Suprapubic skin (tissue), 4 donors: Measurements from ENCODE around the gene TEX47.

ENCODE experiments used
- EP300 ChIP-seq: sonication (generic); formaldehyde crosslinking; IDR thresholded peaks from one replicate; pipeline ENCODE4 v1.6.1; 2017; ENCODE audit warnings: antibody characterized with exemption
- POLR2AphosphoS5 ChIP-seq, 3 donors: sonication (generic); formaldehyde crosslinking; IDR thresholded peaks; one replicate each; pipeline ENCODE4 v1.6.1; 2017; ENCODE audit warnings: antibody characterized with exemption in 3 of 3
- TF ChIP-seq, protein P1 (sequence below), 2 donors: fragments of 200-600 bp in 1 of 2; fragments of 450-650 bp in 1 of 2; sonication (generic) in 1 of 2; IDR thresholded peaks; one replicate each; pipeline ENCODE4 v1.5.1; 2016 to 2019; ENCODE audit warnings: antibody characterized with exemption in 2 of 2, mild to moderate bottlenecking in 1 of 2, moderate library complexity in 1 of 2

DNA sequence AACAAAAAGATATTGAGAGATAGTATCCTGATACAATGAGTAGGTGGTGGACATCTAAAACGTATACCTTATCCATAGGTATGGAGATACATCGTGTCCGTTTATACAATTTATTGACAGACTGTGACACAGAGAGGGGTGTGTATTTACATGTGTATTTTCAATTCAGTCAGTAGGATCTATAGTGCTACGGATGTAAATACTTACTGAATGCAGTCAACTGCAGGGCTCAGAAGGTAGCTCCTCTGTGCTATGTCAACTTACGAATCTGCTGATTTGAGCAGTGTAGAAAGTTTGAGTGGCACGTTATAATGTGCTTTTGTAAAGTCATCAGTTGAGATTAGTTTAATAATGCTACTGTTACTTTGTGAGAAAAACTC, 35.4 kb downstream of the TEX47 start:
- TF ChIP-seq POLR2AphosphoS5 (IDR thresholded peaks at IDR 0.05) (no peak), EP300 (no peak)
- TF ChIP-seq, protein P1, sequence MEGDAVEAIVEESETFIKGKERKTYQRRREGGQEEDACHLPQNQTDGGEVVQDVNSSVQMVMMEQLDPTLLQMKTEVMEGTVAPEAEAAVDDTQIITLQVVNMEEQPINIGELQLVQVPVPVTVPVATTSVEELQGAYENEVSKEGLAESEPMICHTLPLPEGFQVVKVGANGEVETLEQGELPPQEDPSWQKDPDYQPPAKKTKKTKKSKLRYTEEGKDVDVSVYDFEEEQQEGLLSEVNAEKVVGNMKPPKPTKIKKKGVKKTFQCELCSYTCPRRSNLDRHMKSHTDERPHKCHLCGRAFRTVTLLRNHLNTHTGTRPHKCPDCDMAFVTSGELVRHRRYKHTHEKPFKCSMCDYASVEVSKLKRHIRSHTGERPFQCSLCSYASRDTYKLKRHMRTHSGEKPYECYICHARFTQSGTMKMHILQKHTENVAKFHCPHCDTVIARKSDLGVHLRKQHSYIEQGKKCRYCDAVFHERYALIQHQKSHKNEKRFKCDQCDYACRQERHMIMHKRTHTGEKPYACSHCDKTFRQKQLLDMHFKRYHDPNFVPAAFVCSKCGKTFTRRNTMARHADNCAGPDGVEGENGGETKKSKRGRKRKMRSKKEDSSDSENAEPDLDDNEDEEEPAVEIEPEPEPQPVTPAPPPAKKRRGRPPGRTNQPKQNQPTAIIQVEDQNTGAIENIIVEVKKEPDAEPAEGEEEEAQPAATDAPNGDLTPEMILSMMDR (IDR thresholded peaks at IDR 0.05): no peak
